ENCODE results near the gene FBXO45.
"Not testable (repeated sequence)": the region's sequence is repeated elsewhere in the genome, so short reads cannot be mapped to it uniquely, and the experiment has no call there.

The FBXO45 gene

DNA sequence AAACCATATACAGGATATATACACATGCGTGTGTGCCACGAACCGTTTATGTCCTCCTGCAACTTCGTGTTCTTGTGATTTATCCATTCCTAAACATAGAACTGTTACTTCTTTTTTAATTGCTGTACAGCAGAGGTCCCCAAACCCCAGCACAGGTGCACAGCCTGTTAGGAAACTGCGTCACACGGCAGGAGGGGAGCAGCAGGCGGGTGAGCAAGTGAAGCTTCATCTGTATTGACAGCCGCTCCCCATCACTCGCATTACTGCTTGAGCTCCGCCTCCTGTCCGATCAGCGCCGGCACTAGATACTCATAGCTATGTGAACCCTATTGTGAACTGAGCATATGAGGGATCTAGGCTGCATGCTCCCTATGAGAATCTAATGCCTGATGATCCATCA lies 36.1 kb downstream of the FBXO45 start:
- Histone ChIP-seq H3K9me3 (ENCODE audit: insufficient read depth, low read length) (no peaks in the 10 kb centered on the region), H3K9ac (ENCODE audit: insufficient read length, low read depth) (no peak overlapping the region), H3K36me3 (ENCODE audit: insufficient read depth, insufficient read length, low read length) (no peaks in the 10 kb centered on the region), H3K4me1 (ENCODE audit: insufficient read depth, insufficient read length) (no peaks in the 10 kb centered on the region), H3K27me3 (ENCODE audit: insufficient read depth, insufficient read length) (no peaks in the 10 kb centered on the region), H3K4me3 (ENCODE audit: insufficient read length, low read depth) (no peak overlapping the region)
- no peak for DNase-seq (ENCODE audit: low read depth, low spot score)
- TF ChIP-seq SUZ12 (IDR thresholded peaks at IDR 0.05; ENCODE audit: extremely low read depth, insufficient read depth, insufficient read length) (no peak), YY1 (IDR thresholded peaks at IDR 0.05; ENCODE audit: insufficient read depth, insufficient read length) (no peak), ZNF274 (IDR thresholded peaks at IDR 0.05; ENCODE audit: low read depth, low read length) (no peak)

DNA sequence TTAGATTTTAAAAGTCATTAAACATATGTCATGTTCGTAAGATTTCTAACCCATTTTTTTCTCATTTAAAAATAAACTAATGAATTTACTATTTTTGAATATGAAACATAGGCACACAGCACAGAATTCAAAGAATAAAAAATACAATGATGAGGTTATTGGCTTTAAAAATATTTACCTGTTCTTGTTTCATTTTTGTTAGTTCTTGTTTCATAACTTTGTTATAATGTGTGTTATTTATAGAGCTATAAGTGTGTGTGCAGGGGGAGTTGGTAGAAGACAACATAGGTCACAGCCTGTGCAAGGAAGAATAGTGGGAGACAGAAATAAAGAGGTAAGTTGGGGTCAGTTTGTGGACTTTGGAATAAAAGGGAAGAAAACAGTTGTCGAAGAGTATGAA lies 40.2 kb downstream of the FBXO45 start:
- H3K9me3 ChIP-seq (ENCODE audit: insufficient read depth, low read length): no peaks in the 10 kb centered on the region
- H3K27me3 ChIP-seq (ENCODE audit: insufficient read depth, insufficient read length): no peaks in the 10 kb centered on the region
- DNase-seq (ENCODE audit: low read depth, low spot score): no peak
- no peak overlapping the region for H3K9ac ChIP-seq (ENCODE audit: insufficient read length, low read depth)
- H3K36me3 ChIP-seq (ENCODE audit: insufficient read depth, insufficient read length, low read length): no peaks in the 10 kb centered on the region
- TF ChIP-seq YY1 (IDR thresholded peaks at IDR 0.05; ENCODE audit: insufficient read depth, insufficient read length): no peak
- no peak for TF ChIP-seq ZNF274 (IDR thresholded peaks at IDR 0.05; ENCODE audit: low read depth, low read length)
- TF ChIP-seq SUZ12 (IDR thresholded peaks at IDR 0.05; ENCODE audit: extremely low read depth, insufficient read depth, insufficient read length): no peak
- H3K4me1 ChIP-seq (ENCODE audit: insufficient read depth, insufficient read length): no peaks in the 10 kb centered on the region
- H3K4me3 ChIP-seq (ENCODE audit: insufficient read length, low read depth): no peak overlapping the region

DNA sequence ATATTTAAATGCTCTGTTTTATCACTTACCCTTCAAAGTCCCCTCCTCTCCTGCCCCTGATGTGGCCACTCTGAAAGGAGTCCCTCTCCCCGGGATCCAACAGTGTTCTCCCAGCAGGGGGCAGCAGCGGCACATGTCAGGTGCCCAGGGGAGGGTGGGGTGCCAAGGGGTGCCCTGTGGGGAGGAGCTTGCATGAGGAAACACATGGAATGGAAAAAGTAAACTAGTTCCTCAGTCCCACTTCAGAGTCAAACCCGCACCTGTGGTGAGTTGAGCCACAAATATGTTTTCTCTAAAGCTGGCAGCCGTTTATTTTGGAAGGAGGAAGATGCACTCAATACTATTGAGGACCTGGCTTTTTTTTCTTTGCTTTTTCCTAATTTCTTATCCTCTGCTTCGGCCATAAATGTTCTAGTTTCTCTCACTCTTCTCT lies 40.9 kb downstream of the FBXO45 start:
- peak; percentile 77 for DNase-seq (ENCODE audit: low read depth, low spot score)
- H3K4me1 ChIP-seq (ENCODE audit: insufficient read depth, insufficient read length): no peaks in the 10 kb centered on the region
- no peak overlapping the region for H3K9ac ChIP-seq (ENCODE audit: insufficient read length, low read depth)
- no peaks in the 10 kb centered on the region for H3K9me3 ChIP-seq (ENCODE audit: insufficient read depth, low read length)
- no peaks in the 10 kb centered on the region for H3K27me3 ChIP-seq (ENCODE audit: insufficient read depth, insufficient read length)
- TF ChIP-seq YY1 (IDR thresholded peaks at IDR 0.05; ENCODE audit: insufficient read depth, insufficient read length) (no peak), ZNF274 (IDR thresholded peaks at IDR 0.05; ENCODE audit: low read depth, low read length) (no peak), SUZ12 (IDR thresholded peaks at IDR 0.05; ENCODE audit: extremely low read depth, insufficient read depth, insufficient read length) (no peak)
- no peak overlapping the region for H3K4me3 ChIP-seq (ENCODE audit: insufficient read length, low read depth)
- no peaks in the 10 kb centered on the region for H3K36me3 ChIP-seq (ENCODE audit: insufficient read depth, insufficient read length, low read length)

DNA sequence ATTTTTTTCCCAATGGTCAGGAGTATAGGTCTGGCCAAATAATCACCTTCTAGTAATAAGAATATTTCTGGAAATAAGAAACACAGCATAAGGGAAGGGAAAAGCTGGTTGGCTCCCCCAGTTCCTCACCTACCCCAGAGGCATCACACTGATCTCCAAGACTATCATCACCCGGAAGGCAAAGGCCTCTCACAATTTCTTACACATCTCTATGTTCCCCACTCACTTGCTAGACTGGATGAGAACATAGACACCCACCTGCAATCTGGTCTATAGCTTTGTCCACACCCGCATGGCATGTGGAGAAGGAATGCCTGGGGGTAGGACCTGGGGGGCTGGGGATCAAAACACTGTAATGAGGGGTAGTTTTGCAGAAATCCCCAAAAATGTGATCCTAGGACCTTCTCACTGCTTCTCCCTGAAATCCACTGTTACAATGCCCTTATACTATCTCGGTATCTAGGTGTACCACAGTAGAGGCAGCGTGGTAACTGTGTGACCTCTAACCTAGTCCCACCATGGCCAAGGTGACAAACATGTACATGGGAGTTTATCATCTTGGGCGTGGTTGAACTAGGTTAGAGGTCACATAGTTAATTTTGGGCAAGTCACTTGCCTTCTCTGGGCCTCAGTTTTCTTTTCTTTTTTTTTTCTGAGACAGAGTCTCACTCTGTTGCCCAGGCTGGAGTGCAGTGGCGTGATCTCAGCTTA lies 41.5 kb downstream of the FBXO45 start:
- Histone ChIP-seq H3K9me3 (ENCODE audit: insufficient read depth, low read length) (no peaks in the 10 kb centered on the region), H3K27me3 (ENCODE audit: insufficient read depth, insufficient read length) (no peaks in the 10 kb centered on the region), H3K9ac (ENCODE audit: insufficient read length, low read depth) (no peak overlapping the region), H3K36me3 (ENCODE audit: insufficient read depth, insufficient read length, low read length) (no peaks in the 10 kb centered on the region), H3K4me1 (ENCODE audit: insufficient read depth, insufficient read length) (no peaks in the 10 kb centered on the region), H3K4me3 (ENCODE audit: insufficient read length, low read depth) (no peak overlapping the region)
- no peak for DNase-seq (ENCODE audit: low read depth, low spot score)
- no peak for TF ChIP-seq YY1 (IDR thresholded peaks at IDR 0.05; ENCODE audit: insufficient read depth, insufficient read length)
- TF ChIP-seq SUZ12 (IDR thresholded peaks at IDR 0.05; ENCODE audit: extremely low read depth, insufficient read depth, insufficient read length): no peak
- no peak for TF ChIP-seq ZNF274 (IDR thresholded peaks at IDR 0.05; ENCODE audit: low read depth, low read length)

DNA sequence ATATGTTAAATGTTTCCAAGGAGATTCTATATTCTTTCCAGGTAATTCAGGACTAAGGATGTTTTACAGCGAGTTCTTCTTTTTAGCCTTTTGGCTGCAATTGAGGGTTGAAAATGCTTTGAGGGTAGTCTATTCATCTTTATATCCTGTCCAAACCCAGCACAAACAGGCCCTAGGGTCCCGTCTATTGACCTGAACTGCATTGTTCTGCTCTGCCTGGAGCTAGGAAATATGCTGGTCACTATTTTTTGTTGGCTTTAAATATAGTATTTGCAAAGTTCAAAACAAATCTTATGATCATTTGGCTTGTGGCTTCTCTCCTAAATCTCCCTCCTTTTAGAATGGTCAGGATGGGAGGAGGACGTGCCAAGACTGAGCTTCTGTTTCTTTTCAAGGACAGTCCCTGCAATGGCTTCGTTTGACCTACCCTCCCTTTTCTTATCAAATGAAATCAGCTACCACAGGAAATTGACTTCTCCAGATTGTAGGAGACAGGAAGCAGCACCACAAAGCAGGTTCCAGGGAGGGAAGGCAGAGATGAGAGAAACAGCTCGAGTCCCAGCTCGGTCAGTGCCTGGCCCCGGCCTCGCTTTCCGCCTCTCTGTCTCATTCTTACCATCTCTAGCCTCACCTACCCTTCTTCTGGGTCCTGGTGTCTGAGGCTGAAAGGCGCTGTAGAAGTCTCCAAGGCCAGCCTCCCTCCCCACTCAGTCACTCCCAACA lies 43.5 kb downstream of the FBXO45 start:
- H3K9ac ChIP-seq (ENCODE audit: insufficient read length, low read depth): no peak overlapping the region
- no peak for DNase-seq (ENCODE audit: low read depth, low spot score)

DNA sequence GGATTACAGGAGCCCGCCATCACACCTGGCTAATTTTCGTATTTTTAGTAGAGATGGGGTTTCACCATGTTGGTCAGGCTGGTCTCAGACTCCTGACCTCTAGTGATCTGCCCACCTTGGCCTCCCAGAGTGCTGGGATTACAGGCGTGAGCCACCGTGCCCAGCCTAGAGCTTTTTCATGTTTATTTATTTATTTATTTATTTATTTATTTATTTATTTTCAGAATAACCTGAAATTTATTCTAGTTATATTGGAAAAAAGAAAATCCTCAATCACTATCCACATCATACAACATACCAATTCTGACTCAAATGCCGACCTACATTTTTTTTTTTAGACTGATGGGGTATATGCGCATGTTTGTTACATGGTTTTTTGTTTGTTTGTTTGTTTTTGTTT lies 46.8 kb downstream of the FBXO45 start:
- not testable (repeated sequence) for H3K27me3 ChIP-seq (ENCODE audit: insufficient read depth, insufficient read length); H3K9me3 ChIP-seq (ENCODE audit: insufficient read depth, low read length); DNase-seq (ENCODE audit: low read depth, low spot score); H3K36me3 ChIP-seq (ENCODE audit: insufficient read depth, insufficient read length, low read length); H3K4me1 ChIP-seq (ENCODE audit: insufficient read depth, insufficient read length); H3K9ac ChIP-seq (ENCODE audit: insufficient read length, low read depth); H3K4me3 ChIP-seq (ENCODE audit: insufficient read length, low read depth)

More for the DNA sequence above, 43.5 kb downstream of the FBXO45 start:
- Histone ChIP-seq H3K4me1 (ENCODE audit: insufficient read depth, insufficient read length) (no peaks in the 10 kb centered on the region), H3K9me3 (ENCODE audit: insufficient read depth, low read length) (no peaks in the 10 kb centered on the region), H3K4me3 (ENCODE audit: insufficient read length, low read depth) (no peak overlapping the region), H3K36me3 (ENCODE audit: insufficient read depth, insufficient read length, low read length) (no peaks in the 10 kb centered on the region), H3K27me3 (ENCODE audit: insufficient read depth, insufficient read length) (no peaks in the 10 kb centered on the region)
- TF ChIP-seq SUZ12 (IDR thresholded peaks at IDR 0.05; ENCODE audit: extremely low read depth, insufficient read depth, insufficient read length): no peak

DNA sequence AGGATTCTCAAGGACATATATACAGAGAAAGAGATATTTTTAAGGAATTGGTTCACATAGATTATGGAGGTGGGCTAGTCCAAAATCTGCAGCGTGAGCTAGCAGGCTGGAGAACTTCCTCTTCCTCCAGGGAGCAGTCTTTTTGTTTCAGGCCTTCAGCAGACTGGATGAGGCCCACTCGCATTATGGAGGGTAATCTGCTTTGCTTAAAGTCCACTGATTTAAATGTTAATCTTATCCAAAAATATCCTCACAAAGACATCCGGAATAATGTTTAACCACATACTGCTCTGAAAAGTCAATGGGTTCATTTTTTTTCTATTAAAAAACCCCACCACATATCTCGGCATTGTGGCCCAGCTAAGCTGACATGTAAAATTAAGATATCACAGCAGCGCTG lies 48.8 kb downstream of the FBXO45 start:
- H3K9ac ChIP-seq (ENCODE audit: insufficient read length, low read depth): no peak overlapping the region
- no peak for TF ChIP-seq ZNF274 (IDR thresholded peaks at IDR 0.05; ENCODE audit: low read depth, low read length)
- TF ChIP-seq SUZ12 (IDR thresholded peaks at IDR 0.05; ENCODE audit: extremely low read depth, insufficient read depth, insufficient read length): no peak
- no peak overlapping the region for H3K4me3 ChIP-seq (ENCODE audit: insufficient read length, low read depth)

More for the DNA sequence above, 48.8 kb downstream of the FBXO45 start:
- Histone ChIP-seq H3K27me3 (ENCODE audit: insufficient read depth, insufficient read length) (no peaks in the 10 kb centered on the region), H3K4me1 (ENCODE audit: insufficient read depth, insufficient read length) (peaks cover 9% of the 10 kb centered on the region), H3K36me3 (ENCODE audit: insufficient read depth, insufficient read length, low read length) (no peaks in the 10 kb centered on the region), H3K9me3 (ENCODE audit: insufficient read depth, low read length) (no peaks in the 10 kb centered on the region)
- DNase-seq (ENCODE audit: low read depth, low spot score): no peak
